NCI-H82 treated with DMSO at 0.1 percent for 48 hours (cell line): ENCODE results near the gene HELB.

Experiments used
- DNase-seq: peaks from one replicate; lab custom pipeline; 2025; ENCODE audit not compliant: unreplicated experiment; lab: John Stamatoyannopoulos, UW

Gene HELB

GRCh38 chr12:66359300-66359699, 57.0 kb downstream of the HELB start:
- DNase-seq: no peak

- no peak for DNase-seq
These were observed 59.4 kb downstream of the HELB start for GRCh38 chr12:66361703-66362102.

DNA sequence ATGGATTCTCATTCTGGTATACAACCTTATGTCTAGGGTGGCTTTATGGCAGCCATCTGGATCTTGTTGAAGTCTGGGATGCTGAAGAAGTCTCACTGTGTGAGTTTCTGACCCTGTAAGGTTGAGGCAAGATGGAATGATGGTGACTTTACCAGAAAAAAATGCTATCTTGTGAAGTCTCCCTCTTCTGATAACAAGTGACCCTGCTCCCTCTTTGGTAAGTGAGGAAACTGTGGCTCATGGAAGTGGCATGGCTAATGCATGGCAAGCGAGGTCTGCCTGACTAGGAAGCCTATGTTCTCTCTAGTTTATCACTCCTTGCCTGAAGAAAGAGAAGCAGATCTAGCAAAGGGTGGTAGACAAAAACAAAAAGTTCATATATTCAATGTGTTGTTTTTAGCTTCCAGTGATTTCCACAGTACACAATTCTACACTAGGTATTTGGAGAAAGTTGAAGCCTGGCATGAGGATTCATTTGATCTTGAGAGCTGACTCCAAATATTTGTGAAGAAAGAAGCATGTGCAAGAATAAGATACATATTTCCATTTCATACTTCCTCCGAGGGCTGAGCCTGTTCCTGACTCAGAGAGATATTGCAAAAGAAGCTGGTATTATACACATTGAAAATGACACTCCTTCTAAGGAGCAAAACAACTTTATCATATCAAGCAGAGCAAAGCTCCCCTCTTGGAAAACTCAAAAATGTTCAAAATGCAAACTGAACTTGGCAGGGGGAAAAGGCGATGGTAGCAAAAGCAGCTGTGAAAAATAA, 63.6 kb downstream of the HELB start:
- DNase-seq: no peak

GRCh38 chr12:66367015-66367667, 64.8 kb downstream of the HELB start:
- DNase-seq: no peak

- no peak for DNase-seq
These were observed 69.7 kb downstream of the HELB start for GRCh38 chr12:66371982-66372381.

DNA sequence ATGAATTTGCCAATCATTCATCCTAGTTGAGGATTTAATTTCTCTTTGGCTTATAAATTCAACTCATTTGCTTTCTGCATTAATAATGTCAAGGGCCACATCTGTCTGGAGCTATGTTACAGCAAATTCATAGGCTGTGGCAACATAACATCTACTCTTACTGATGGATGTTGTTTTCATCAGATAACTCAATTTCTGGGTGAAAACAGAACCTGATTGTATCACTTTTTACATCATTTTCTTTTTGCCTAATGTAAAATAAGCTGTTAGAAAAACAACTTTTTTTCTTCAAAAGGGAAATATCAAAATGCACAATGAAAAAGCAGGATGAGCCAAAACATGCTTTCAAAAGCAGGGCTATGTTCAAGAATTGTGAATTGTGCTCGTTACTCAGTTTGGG, 73.3 kb downstream of the HELB start:
- DNase-seq: no peak

DNA sequence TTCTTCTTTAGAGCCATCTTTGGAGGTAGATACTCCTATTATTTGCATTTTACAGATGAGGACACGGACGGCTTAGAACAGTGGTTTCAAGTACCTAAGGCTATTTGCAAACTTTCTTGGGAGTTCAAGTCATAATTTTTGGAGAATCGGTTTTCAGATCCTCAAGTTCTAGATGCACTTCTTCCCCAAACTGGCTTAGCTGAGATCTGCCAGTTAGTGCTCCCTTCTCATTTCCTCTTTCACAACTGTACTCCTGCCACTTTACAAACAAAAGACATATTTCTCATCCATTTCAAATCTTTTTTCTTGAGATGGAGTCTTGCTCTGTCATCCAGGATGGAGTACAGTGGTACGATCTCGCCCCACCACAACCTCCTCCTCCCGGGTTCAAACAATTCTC, 77.3 kb downstream of the HELB start:
- no peak for DNase-seq

- no peak for DNase-seq
These were observed 78.7 kb downstream of the HELB start for GRCh38 chr12:66380769-66381535.

GRCh38 chr12:66387117-66387516, 84.8 kb downstream of the HELB start:
- no peak for DNase-seq
